ENCODE data around the gene PCBD2. TPM values are rescaled to one million over a fixed set of nuclear protein-coding genes. Genes with fewer than 3 reads are reported as not detected.

The PCBD2 gene
- total and polyA plus RNA-seq, 2 of the 4 experiments (the other 2 are of a cell fraction): 2.2 to 2.7 TPM

DNA sequence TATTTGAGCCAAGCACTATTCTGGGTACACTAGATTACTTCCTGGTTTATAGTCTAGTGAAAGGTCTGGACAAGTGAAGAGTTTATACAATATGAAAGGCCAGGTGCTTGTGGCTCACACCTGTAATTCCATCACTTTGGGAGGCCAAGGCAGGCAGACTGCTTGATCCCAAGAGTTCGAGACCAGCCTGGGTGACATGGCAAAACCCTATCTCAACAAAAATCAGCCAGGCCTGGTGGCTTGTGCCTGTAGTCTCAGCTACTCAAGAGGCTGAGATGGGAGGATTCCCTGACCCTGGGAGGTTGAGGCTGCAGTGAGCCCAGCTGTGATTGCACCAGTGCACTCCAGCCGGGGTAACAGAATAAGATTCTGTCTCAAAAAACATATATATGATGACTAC is 40.2 kb upstream of the PCBD2 start:
- H2AK9ac ChIP-seq (replicated peaks; ENCODE audit: low read depth, low read length, poor library complexity): no peak overlapping the region
- WGBS, 2 experiments (ENCODE audit: extremely low coverage in 2 of 2, insufficient read length in 1 of 2): no CpG with 5 or more reads among the region's 2 CpGs
- in situ Hi-C loops (cut with MboI; ENCODE audit: low sequenced_read_pairs): no loop called here

More for the DNA sequence above, 40.2 kb upstream of the PCBD2 start:
- Histone ChIP-seq H3K18ac (ENCODE audit: low read depth, low read length) (no peak overlapping the region), H4K91ac (ENCODE audit: insufficient read depth, low read depth, low read length) (no peak overlapping the region), H4K20me1 (ENCODE audit: insufficient read depth, low read length) (0 out of 2 replicates have a peak, but pooled peaks cover 5% of the 10 kb centered on the region), H2AFZ (replicated peaks; ENCODE audit: low read length, poor library complexity) (no peak overlapping the region), H3K36me3 (ENCODE audit: control insufficient read depth, insufficient read depth, low read length) (peaks cover 23% of the 10 kb centered on the region), H3K4me1 (ENCODE audit: control insufficient read depth, insufficient read depth, low read length) (no peaks in the 10 kb centered on the region), H3K4me2 (ENCODE audit: low read depth, low read length) (no peak overlapping the region), H4K5ac (ENCODE audit: low read depth, low read length) (no peak overlapping the region; the same call in 1 of the 2 replicates), H2BK15ac (ENCODE audit: low read depth, low read length) (no peak overlapping the region), H2BK20ac (ENCODE audit: low read depth, low read length) (no peak overlapping the region), H3K23ac (ENCODE audit: low read depth, low read length) (no peak overlapping the region), H3K9me3 (ENCODE audit: control insufficient read depth, insufficient read depth, low read length) (no peaks in the 10 kb centered on the region), H3K4me3 (ENCODE audit: insufficient read depth, low read depth, low read length) (no peak overlapping the region), H2AK5ac (ENCODE audit: low read depth, low read length) (no peak overlapping the region), H2BK5ac (ENCODE audit: low read depth, low read length, poor library complexity, severe bottlenecking) (no peak overlapping the region), H3K9ac (ENCODE audit: low read depth, low read length) (no peak overlapping the region), H3K79me1 (ENCODE audit: low read depth in 1 of 2, low read length in 2 of 2) (peaks cover 7 to 8% of the 10 kb centered on the region in 2 experiments; a peak in 3 of 4 replicates), H2BK120ac (ENCODE audit: low read depth, low read length) (no peak overlapping the region), H3K27ac (ENCODE audit: insufficient read depth, low read length) (no peak overlapping the region), H3K4ac (ENCODE audit: low read depth, low read length) (no peak overlapping the region), H3K14ac (replicated peaks; ENCODE audit: low read depth, low read length) (no peak overlapping the region), H4K8ac (ENCODE audit: low read depth in 2 of 2, low read length in 2 of 2) (no peak overlapping the region), H3K27me3 (ENCODE audit: control insufficient read depth, insufficient read depth, low read length) (no peaks in the 10 kb centered on the region), H3K9me1 (ENCODE audit: insufficient read depth, low read length) (peaks cover 3% of the 10 kb centered on the region; the same call in 1 of the 2 replicates), H3K56ac (ENCODE audit: extremely low read depth, insufficient read depth, low read length) (no peak overlapping the region)
- dilution Hi-C loops (cut with HindIII; ENCODE audit: low sequenced_read_pairs, unreplicated experiment): no loop called here
- intact Hi-C loops (cut with micrococcal nuclease): no loop called here
- ATAC-seq (ENCODE audit: low read depth) (no peak; the same call in 1 of the 2 replicates), DNase-seq (no peak)
- no TSS peak for BruUV-seq (replicated peaks)
- TF ChIP-seq CEBPB (IDR thresholded peaks at IDR 0.05; ENCODE audit: low read depth, low read length) (no peak), CTCF (conservative IDR thresholded peaks at IDR 0.05; ENCODE audit: low read depth, low read length) (no peak), USF2 (IDR thresholded peaks at IDR 0.05; ENCODE audit: low read depth, low read length) (no peak), CHD1 (IDR thresholded peaks at IDR 0.05; ENCODE audit: low read depth, low read length) (no peak), SMC3 (IDR thresholded peaks at IDR 0.05; ENCODE audit: low read depth, low read length) (no peak), FOS (IDR thresholded peaks at IDR 0.05; ENCODE audit: low read depth, low read length) (no peak), RAD21 (IDR thresholded peaks at IDR 0.05; ENCODE audit: low read length) (no peak)
- ChIA-PET CTCF (no interaction called here), POLR2A (ENCODE audit: unreplicated experiment) (interaction anchor here (1.8 kb wide), 1 partner anchor 10 kb away, joined by 5 read pairs; the partner anchor contains the start of gene TXNDC15)

Measured in IMR-90 (cell line).